Cardiac fibroblast (primary cell): Measurements from ENCODE around the gene TSR1.

Experiments used
- DNase-seq, 2 donors: peaks; one replicate each; pipeline versions ENCODE4 v3.0.0 to v3.0.0-alpha.2; 2010; ENCODE audit warnings: low read depth in 2 of 2
- H3K4me3 ChIP-seq, 2 donors: replicated peaks in 1 of 2; 1 replicate in 1 of 2; 2 replicates in 1 of 2; pipeline ENCODE4 v1.5.1; 2011; ENCODE audit warnings: low read depth in 2 of 2, low read length in 2 of 2, mild to moderate bottlenecking in 2 of 2, moderate library complexity in 1 of 2
- TF ChIP-seq, protein P1 (sequence below): IDR thresholded peaks from one replicate; pipeline ENCODE4 v1.5.1; 2011; ENCODE audit warnings: low read depth, mild to moderate bottlenecking, low read length, inconsistent platforms

The TSR1 gene

DNA sequence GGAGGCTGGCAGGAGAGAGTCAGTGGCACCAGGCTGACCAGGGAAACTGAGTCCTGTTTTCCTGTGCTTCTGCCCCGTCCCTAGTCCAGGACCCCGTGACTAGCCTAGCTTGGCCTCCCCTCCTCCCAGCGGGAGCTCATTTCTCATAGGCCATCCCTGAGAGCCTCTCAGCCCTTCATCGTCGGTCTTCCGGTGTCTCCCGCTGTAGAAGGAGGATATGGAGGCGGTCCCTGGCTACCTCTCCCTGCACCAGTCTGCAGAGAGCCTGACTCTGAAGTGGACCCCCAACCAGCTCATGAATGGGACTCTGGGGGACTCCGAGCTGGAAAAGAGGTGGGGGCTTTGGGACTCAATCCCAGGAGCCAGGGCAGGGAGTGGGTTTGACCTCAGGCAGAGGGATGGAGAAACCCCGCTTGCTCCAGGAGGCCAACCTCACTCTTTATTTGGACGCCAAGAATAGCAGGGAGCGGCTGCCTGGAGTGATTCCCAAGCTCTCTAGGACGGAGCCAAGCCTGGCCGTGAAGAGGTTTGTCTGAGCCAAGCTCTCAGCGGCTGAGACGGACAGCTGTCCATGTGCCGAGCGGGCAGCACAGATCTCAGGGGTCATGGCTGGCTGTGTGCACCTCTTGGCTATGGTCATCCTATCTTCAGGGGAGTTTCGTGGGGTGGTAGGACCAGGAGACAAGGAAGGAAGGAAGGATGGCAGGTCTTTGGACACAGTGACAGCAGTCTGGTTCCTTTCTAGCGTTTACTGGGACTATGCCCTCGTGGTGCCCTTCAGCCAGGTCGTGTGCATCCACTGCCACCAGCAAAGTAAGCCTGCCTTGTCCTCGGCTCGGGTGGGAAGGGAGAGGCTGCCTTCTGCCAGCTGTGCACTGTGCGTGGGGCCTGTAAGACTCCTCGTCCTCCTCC, 27.9 kb upstream of the TSR1 start:
- DNase-seq: no peak
- TF ChIP-seq, protein P1, sequence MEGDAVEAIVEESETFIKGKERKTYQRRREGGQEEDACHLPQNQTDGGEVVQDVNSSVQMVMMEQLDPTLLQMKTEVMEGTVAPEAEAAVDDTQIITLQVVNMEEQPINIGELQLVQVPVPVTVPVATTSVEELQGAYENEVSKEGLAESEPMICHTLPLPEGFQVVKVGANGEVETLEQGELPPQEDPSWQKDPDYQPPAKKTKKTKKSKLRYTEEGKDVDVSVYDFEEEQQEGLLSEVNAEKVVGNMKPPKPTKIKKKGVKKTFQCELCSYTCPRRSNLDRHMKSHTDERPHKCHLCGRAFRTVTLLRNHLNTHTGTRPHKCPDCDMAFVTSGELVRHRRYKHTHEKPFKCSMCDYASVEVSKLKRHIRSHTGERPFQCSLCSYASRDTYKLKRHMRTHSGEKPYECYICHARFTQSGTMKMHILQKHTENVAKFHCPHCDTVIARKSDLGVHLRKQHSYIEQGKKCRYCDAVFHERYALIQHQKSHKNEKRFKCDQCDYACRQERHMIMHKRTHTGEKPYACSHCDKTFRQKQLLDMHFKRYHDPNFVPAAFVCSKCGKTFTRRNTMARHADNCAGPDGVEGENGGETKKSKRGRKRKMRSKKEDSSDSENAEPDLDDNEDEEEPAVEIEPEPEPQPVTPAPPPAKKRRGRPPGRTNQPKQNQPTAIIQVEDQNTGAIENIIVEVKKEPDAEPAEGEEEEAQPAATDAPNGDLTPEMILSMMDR: no peak
- H3K4me3 ChIP-seq: no peak overlapping the region

DNA sequence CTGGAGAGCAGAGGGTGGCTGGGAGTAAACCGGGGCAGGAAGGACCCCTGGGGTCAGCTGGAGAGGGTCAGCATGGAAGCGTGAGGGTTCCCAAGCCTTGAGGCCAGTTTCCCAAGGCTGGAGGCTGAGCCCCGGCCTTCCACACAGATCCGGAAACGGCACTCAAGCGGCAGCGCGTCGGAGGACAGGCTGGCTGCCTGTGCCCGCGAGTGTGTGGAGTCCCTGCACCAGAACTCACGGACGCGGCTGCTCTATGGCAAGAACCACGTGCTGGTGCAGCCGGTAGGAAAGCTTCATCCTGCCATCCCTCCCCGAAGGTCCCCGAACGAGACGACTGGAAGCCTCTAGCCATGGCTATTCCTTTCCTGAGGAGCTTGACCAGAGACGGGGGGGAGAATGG, 27.1 kb upstream of the TSR1 start:
- TF ChIP-seq, protein P1: no peak
- DNase-seq: no peak
- no peak overlapping the region for H3K4me3 ChIP-seq

DNA sequence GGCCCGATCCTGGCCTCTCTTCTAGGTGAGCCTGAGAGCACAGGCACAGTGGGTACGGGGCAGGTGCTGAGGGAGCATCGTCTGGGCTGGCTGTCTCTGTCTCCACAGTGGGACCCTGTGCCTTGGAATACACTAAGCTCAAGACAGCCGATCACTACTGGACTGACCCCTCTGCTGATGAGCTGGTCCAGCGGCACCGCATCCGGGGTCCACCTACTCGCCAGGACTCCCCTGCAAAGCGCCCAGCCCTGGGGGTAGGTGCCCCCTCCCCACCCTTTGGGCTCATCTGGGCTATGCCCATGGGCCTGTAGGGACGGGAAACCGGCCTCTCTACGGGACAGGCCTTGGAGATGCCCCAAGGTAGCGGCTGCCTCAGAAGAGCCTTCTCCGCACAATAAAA, 26.6 kb upstream of the TSR1 start:
- DNase-seq: no peak
- TF ChIP-seq, protein P1: no peak
- no peak overlapping the region for H3K4me3 ChIP-seq

DNA sequence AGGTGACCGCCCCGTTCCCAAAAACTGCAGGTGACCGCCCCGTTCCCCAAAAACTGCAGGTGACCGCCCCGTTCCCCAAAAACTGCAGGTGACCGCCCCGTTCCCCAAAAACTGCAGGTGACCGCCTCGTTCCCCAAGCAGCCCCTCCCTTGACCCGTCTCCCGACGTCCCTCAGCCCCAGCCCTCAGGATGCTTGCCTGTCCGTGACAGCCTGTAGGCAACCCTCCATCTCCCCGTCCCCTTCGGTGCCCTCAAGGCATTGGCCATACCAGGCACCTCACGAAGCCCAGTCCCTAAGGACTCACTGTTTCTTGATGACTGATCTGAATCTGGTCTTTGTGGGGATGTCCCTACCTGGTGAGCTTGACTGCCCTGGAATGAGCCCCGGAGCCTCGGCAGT, 26.2 kb upstream of the TSR1 start:
- TF ChIP-seq, protein P1: no peak
- no peak for DNase-seq
- no peak overlapping the region for H3K4me3 ChIP-seq

DNA sequence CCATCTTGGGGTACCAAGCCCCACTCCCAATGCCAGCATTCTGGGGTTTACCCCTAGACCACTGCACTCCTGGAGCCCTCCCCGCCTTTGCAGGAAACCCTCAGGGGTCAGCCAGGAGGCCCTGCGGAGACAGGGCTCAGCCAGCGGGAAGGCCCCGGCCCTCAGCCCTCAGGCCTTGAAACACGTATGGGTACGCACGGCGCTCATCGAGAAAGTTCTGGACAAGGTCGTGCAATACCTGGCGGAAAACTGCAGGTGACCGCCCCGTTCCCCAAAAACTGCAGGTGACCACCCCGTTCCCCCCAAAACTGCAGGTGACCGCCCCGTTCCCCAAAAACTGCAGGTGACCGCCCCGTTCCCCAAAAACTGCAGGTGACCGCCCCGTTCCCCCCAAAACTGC, 25.8 kb upstream of the TSR1 start:
- DNase-seq: no peak

DNA sequence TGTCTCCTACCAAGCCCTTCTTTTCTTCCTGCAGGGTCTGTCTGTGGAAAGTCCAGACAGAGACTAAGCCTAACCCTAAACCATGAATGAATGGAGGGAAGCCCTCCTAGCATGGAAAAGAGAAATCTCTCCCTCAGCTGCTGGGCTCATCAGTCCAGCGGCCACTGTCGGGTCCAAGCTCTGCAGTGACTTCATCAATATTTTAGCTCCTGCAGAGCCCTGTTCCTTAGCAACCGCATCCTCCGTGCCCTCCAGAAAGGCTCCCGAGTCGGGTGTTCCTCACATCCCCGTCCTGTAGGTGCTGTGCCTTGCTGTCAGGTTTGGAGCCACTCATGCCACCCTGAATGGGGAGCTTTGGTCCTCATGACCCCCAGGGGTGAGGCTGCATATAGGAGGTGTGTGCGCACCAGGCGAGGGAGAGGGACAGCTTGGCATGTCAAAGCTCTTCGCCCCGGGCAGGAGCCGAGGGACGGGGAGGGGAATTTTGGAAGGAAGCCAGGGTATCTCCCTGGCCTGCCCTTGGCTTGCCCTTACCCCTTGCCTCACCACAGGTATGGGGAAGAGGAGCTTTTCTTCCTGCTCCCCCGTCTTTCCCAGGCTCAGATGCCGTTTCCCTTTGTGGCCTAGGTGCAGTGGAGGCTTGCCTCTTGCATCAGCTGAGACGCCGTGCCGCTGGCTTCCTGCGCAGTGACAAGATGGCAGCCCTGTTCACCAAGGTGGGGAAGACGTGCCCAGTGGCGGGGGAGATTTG, 24.9 kb upstream of the TSR1 start:
- no peak overlapping the region for H3K4me3 ChIP-seq

More for the DNA sequence above, 25.8 kb upstream of the TSR1 start:
- TF ChIP-seq, protein P1: no peak
- no peak overlapping the region for H3K4me3 ChIP-seq

More for the DNA sequence above, 24.9 kb upstream of the TSR1 start:
- TF ChIP-seq, protein P1: no peak
- DNase-seq: no peak
